BLaER1 (cell line): Measurements from ENCODE around the gene EBNA1BP2.
A peak's percentile ranks its signal among the peaks of the same experiment; 100 is the strongest.
"Not testable (repeated sequence)": the region's sequence is repeated elsewhere in the genome, so short reads cannot be mapped to it uniquely, and the experiment has no call there.

Experiments
- H3K27ac ChIP-seq: shearing (Covaris generic); formaldehyde crosslinking; 2 replicates; pipeline ENCODE4 v1.8.1; 2022
- H3K27me3 ChIP-seq: shearing (Covaris generic); formaldehyde crosslinking; 2 replicates; pipeline ENCODE4 v1.8.1; 2022
- H3K36me3 ChIP-seq: shearing (Covaris generic); formaldehyde crosslinking; 2 replicates; pipeline ENCODE4 v1.8.1; 2022
- H3K4me1 ChIP-seq: shearing (Covaris generic); formaldehyde crosslinking; 2 replicates; pipeline ENCODE4 v1.8.1; 2022
- H3K4me2 ChIP-seq: shearing (Covaris generic); formaldehyde crosslinking; 2 replicates; pipeline ENCODE4 v1.8.1; 2022
- H3K4me3 ChIP-seq: shearing (Covaris generic); formaldehyde crosslinking; 2 replicates; pipeline ENCODE4 v1.8.1; 2022
- H3K9ac ChIP-seq: shearing (Covaris generic); formaldehyde crosslinking; 2 replicates; pipeline ENCODE4 v1.8.1; 2022
- H3K9me3 ChIP-seq: shearing (Covaris generic); formaldehyde crosslinking; 2 replicates; pipeline ENCODE4 v1.8.1; 2022
- H4K20me1 ChIP-seq: shearing (Covaris generic); formaldehyde crosslinking; 2 replicates; pipeline ENCODE4 v1.8.1; 2022
- Cebpa-rat ChIP-seq: shearing (Covaris generic); IDR thresholded peaks from 2 replicates; pipeline ENCODE4 v1.8.1; 2022

Gene EBNA1BP2, protein sequence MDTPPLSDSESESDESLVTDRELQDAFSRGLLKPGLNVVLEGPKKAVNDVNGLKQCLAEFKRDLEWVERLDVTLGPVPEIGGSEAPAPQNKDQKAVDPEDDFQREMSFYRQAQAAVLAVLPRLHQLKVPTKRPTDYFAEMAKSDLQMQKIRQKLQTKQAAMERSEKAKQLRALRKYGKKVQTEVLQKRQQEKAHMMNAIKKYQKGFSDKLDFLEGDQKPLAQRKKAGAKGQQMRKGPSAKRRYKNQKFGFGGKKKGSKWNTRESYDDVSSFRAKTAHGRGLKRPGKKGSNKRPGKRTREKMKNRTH

GRCh38 chr1:43171876-43172526 lies at the start of gene EBNA1BP2, which contains the start of gene CFAP57:
Gene EBNA1BP2 (minus strand): TSS chr1:43172290. CDS start chr1:43172118, 172 bp downstream.
Gene CFAP57 (plus strand): TSS chr1:43172330. CDS start chr1:43172754, 424 bp downstream.
- Histone ChIP-seq H3K27ac (peak within 1 kb of the TSS; percentile 77), H3K4me3 (peak within 1 kb of the TSS; percentile 81), H3K27me3 (no peaks in the 10 kb centered on the region), H3K36me3 (peaks cover 38% of the 10 kb centered on the region), H3K4me2 (peak within 1 kb of the TSS; percentile 96), H3K4me1 (peaks cover 21% of the 10 kb centered on the region), H3K9ac (peak within 1 kb of the TSS; percentile 81), H4K20me1 (0 out of 2 replicates have a peak, but pooled peaks cover 19% of the 10 kb centered on the region), H3K9me3 (no peaks in the 10 kb centered on the region)
- TF ChIP-seq Cebpa-rat = no peak

DNA sequence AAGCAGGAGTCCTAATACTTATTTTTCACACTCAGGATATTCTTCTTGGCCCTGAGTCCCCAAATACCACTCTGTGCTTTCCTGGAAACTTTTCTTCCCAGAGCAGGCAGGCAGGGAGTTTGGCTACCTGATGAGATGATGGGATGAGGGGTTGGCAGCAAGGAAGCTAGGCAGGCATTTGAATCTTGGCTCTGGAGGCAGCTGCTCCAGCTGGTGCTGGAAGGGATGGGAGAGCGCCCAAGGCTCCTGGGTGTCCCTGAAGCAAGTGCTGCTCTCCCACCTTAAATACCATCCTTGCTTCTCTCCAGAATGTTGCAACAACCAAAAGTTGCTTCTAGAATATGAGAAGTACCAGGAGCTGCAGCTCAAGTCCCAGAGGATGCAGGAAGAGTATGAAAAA lies 49.7 kb upstream of the EBNA1BP2 start:
- H3K4me2 ChIP-seq = no peak overlapping the region
- H3K9ac ChIP-seq = no peak overlapping the region
- no peak overlapping the region for H3K4me3 ChIP-seq
- no peaks in the 10 kb centered on the region for H3K9me3 ChIP-seq
- H3K4me1 ChIP-seq = no peaks in the 10 kb centered on the region
- no peaks in the 10 kb centered on the region for H3K36me3 ChIP-seq
- no peaks in the 10 kb centered on the region for H4K20me1 ChIP-seq
- no peak for TF ChIP-seq Cebpa-rat
- no peaks in the 10 kb centered on the region for H3K27me3 ChIP-seq
- no peak overlapping the region for H3K27ac ChIP-seq

DNA sequence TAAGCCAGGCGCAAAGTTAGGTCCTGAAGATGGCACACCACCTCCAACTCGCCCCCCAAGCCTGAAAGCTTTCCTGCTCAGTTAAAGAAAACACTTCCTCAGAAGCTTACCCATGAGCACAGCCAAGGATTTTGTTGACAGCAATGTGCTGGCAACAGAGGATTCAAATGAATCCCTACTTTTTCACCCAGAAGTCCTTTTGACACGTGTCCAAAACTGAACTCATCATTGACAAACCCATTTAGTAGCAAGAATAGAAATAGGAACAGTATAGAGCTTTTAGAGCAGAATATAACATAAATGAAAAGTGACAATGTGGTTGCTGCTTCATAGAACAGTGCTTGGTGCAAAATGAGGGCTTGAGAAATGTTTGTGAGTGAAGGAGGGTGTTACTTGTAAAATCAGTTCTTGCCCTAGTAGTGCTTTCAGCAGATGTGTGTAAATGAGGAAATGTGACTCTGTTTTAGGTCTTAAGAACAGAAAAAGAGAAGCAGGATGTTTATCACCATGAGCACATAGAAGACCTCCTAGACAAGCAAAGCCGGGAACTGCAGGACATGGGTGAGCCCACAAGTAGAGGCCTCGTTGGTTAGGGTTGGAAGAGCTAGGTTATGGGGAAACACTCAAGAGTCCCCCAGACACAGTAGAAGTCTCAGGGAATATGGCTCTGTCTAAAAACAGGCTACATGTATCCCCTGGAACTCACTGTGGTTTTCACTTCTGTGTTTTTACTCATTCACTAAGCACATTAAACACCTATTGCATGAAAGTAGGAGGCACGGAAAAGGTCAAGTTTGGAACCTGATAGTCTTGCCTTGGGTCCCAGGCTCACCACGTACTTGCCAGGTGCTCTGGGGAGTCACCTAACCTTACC lies 49.1 kb upstream of the EBNA1BP2 start:
- H3K9ac ChIP-seq = no peak overlapping the region
- no peaks in the 10 kb centered on the region for H3K4me1 ChIP-seq
- no peaks in the 10 kb centered on the region for H4K20me1 ChIP-seq
- no peaks in the 10 kb centered on the region for H3K36me3 ChIP-seq
- no peaks in the 10 kb centered on the region for H3K9me3 ChIP-seq
- H3K4me2 ChIP-seq = no peak overlapping the region
- H3K27me3 ChIP-seq = no peaks in the 10 kb centered on the region
- TF ChIP-seq Cebpa-rat = no peak
- no peak overlapping the region for H3K27ac ChIP-seq
- no peak overlapping the region for H3K4me3 ChIP-seq

DNA sequence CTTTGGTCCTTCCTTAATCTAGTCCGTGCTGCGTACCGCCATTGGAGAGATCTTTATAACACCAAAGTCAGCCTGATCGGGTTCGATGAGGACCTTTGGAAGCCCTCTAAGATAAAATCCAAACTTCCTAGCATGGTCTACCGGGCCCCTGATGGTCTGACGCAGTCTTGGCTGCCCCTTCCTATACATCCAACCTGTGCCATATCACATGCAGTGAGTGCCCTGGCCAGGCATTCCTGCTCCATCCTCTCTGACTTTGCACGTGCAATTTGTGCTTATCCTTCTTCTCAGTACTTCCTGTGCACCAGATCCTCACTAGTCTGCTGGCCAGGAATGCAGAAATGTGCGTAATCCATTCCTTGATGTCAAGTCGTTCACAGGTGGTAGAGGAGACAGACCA lies 45.7 kb upstream of the EBNA1BP2 start:
- Histone ChIP-seq H3K36me3 (no peaks in the 10 kb centered on the region), H3K4me2 (no peak overlapping the region), H4K20me1 (no peaks in the 10 kb centered on the region), H3K9me3 (no peaks in the 10 kb centered on the region), H3K27me3 (no peaks in the 10 kb centered on the region), H3K27ac (no peak overlapping the region), H3K4me3 (no peak overlapping the region), H3K4me1 (no peaks in the 10 kb centered on the region), H3K9ac (no peak overlapping the region)
- TF ChIP-seq Cebpa-rat = no peak

GRCh38 chr1:43214501-43215444 lies 42.7 kb upstream of the EBNA1BP2 start:
- H3K27me3 ChIP-seq = no peaks in the 10 kb centered on the region
- no peak overlapping the region for H3K9ac ChIP-seq
- H3K36me3 ChIP-seq = no peaks in the 10 kb centered on the region
- no peak overlapping the region for H3K4me2 ChIP-seq
- no peaks in the 10 kb centered on the region for H4K20me1 ChIP-seq
- no peaks in the 10 kb centered on the region for H3K9me3 ChIP-seq
- H3K4me3 ChIP-seq = no peak overlapping the region
- no peak overlapping the region for H3K27ac ChIP-seq
- no peak for TF ChIP-seq Cebpa-rat
- H3K4me1 ChIP-seq = no peaks in the 10 kb centered on the region

DNA sequence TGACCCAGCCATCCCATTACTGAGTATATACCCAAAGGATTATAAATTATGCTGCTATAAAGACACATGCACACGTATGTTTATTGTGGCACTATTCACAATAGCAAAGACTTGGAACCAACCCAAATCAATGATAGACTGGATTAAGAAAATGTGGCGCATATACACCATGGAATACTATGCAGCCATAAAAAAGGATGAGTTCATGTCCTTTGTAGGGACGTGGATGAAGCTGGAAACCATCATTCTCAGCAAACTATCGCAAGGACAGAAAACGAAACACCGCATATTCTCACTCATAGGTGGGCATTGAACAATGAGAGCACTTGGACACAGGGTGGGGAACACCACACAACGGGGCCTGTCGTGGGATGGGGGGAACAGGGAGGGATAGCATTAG lies 36.2 kb upstream of the EBNA1BP2 start:
- H3K4me3 ChIP-seq, H3K36me3 ChIP-seq, H4K20me1 ChIP-seq, H3K9ac ChIP-seq, H3K4me2 ChIP-seq, H3K27ac ChIP-seq, H3K27me3 ChIP-seq: not testable (repeated sequence)
- Histone ChIP-seq H3K4me1 (peaks cover 17% of the 10 kb centered on the region), H3K9me3 (peaks cover 15% of the 10 kb centered on the region)

DNA sequence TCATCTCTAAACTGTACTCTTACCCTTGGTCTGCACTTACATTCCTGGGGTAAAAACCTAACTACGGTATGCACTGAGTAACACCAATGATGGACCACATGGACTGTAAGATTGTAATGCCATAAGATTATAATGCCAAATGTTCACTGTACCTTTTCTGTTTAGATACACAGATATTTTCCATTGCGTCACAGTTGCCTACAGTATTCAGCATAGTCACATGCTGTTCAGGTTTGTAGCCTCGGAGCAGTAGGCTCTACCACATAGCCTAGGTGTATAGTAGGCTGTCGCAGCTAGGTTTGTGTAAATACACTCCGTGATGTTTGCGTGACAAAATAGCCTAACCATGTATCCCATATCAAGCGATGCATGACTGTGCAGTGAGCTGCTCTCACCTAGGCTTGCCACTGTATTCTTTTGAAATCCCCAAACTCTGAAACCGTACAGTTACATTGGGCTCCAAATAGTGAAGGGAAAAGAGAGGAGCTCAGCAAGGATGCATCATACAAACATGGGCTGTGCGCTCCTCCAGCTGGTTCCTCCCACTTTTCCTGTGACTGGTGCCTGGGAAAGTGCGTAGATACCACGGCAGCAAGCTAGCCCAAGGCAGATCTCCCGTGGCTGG lies 35.3 kb upstream of the EBNA1BP2 start:
- no peaks in the 10 kb centered on the region for H4K20me1 ChIP-seq
- no peak overlapping the region for H3K27ac ChIP-seq
- H3K9ac ChIP-seq = no peak overlapping the region
- peak overlapping the region; percentile 60 for H3K4me2 ChIP-seq
- H3K36me3 ChIP-seq = no peaks in the 10 kb centered on the region
- H3K4me1 ChIP-seq = peaks cover 17% of the 10 kb centered on the region
- H3K9me3 ChIP-seq = peaks cover 16% of the 10 kb centered on the region
- H3K4me3 ChIP-seq = no peak overlapping the region
- no peaks in the 10 kb centered on the region for H3K27me3 ChIP-seq
- no peak for TF ChIP-seq Cebpa-rat

DNA sequence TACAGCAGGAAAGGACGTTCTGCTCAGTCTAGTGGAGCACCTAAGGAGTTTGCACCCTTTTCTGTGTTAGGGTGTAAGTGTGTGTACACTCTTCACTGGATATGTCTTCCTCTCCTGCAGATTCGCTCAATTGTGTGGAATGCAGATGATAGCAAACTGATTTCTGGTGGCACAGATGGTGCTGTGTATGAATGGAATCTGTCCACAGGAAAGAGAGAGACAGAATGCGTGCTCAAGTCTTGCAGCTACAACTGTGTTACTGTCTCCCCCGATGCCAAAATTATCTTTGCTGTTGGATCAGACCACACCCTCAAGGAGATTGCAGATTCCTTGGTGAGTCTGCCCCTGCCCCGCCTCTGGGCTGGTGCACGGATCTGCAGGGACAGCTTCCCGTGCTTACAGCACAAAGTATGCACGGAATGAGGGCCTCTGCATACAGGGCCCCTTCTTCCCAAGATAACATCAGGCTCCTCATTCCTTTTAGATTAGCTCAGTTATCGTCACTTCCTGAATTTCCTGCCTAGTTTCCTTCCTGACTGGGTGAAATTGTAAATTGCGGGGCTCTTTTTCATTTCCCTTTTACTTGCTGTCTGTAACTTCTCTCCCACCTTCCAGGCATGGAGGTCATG lies 34.6 kb upstream of the EBNA1BP2 start:
- no peaks in the 10 kb centered on the region for H3K27me3 ChIP-seq

More for the DNA sequence above, 34.6 kb upstream of the EBNA1BP2 start:
- Histone ChIP-seq H4K20me1 (no peaks in the 10 kb centered on the region), H3K4me1 (peaks cover 17% of the 10 kb centered on the region), H3K9me3 (peaks cover 16% of the 10 kb centered on the region), H3K4me2 (peak overlapping the region; percentile 60), H3K27ac (no peak overlapping the region), H3K9ac (no peak overlapping the region), H3K36me3 (no peaks in the 10 kb centered on the region), H3K4me3 (no peak overlapping the region)
- no peak for TF ChIP-seq Cebpa-rat
